Right hindlimb (tissue), 1 donor: ENCODE data around the gene OSGIN1.

Source experiments
- DNase-seq: peaks from one replicate; pipeline ENCODE4 v3.0.0-alpha.2; 2018

OSGIN1 gene

DNA sequence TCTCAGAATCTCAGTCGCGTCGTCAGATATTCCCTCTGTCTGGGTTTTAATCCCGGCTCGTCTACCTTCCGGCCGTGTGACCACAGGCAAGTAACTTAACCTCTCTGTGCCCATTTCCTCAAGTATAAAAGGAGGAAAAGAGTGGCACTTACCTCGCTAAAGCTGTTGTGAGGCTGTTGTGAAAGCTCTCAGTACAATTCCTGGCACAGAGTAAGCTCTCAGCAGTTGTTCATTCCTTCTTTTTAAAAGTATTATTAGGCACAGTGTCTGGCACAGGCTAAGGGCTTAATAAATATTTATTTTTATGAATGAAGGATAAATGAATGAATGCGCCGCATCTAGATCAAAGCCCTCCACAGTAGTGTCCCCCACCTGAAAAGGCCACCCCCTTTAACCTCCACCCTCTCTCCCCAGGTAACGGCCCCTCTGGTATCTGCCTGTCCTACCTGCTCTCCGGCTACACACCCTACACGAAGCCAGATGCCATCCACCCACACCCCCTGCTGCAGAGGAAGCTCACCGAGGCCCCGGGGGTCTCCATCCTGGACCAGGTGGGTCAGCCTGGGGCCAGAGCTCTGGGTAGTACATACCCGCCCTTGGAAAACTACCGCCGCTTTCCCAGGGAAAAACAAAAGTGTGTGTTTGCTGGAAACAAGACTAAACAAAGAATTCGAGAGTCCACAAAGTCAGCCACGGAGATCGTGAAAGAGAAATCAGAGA lies 6.0 kb downstream of the OSGIN1 start:
- DNase-seq, result no peak

DNA sequence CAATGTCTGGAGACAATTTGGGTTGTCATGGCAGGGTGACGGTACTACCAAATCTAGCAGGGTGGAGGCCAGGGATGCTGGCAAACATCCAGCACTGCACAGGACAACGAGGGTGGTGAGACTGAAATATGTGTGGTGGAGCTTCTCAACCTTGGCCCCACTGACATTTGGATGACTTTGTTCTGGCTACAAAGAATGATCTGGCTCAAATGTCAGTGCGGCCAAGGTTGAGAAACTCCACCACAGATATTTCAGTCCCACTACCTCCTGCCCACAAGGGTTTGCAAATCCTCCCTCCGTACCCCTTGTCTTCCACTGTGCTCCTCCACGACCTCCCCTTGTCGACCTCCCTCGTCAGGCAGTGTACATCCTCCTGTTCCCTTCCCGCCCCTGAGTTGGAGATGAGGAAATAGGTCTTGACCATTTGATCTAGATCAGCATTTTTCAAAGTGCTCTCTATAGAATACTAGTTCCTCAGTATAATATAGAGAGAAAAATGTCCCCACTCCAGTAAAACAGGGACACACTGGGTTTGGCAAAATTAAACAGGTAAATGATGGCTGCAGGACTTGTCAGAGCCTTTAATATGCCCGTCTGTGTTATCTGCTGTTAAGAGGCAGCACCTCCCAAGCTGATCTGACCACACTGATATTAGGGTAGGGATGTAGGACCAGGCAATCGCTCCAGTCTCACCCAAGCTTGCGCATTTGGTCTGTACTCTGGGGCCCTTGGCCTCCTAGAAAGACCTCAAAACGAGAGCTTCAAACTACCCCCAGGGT lies 6.8 kb downstream of the OSGIN1 start:
- DNase-seq, result no peak

GRCh38 chr16:83960521-83961249 lies 7.6 kb downstream of the OSGIN1 start:
- no peak for DNase-seq

GRCh38 chr16:83961591-83961990 lies 8.6 kb downstream of the OSGIN1 start:
- DNase-seq, result no peak

DNA sequence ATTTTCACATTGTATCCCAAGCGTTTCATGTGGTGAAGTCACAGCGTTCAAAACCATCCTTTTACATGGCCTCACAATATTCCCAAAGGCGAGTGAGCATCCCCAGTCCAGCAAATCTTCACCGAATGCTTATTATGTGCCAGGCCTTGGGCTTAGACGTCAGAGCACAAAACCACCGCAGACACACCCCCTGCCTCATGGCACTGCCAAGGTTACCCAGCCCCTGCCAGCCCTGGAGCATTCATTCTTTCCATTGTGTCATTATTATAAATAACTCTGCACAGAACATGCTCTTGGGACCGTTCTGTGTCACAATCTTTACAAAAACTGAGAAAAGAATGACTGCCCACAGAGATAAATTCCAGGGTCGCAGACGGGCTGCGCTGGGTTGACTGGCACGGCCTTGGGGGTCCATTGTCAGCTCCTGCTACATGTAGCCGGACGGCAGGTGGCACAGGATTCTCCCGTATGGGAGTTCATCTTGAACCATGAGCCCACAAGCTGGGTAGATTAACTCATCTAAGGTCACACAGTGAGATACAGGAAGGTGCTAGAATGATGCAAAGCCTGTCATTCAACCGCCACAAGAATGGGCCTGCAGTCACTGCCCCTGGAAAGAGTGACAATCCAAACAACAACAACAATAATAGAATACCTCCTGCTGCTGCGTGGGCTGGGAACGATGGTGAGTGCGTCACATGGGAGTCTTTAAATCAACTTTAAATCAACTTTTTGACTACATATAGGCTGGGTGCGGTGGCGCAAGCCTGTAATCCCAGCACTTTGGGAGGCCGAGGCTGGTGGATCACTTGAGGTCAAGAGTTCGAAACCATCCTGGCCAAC lies 10.5 kb downstream of the OSGIN1 start:
- no peak for DNase-seq

GRCh38 chr16:83964684-83965443 lies 11.8 kb downstream of the OSGIN1 start:
- no peak for DNase-seq

GRCh38 chr16:83965444-83966152 lies 12.6 kb downstream of the OSGIN1 start:
- DNase-seq, result no peak

- DNase-seq, result no peak
Observed at GRCh38 chr16:83966153-83966696, 13.2 kb downstream of the OSGIN1 start.

GRCh38 chr16:83967091-83967490 lies 14.1 kb downstream of the OSGIN1 start:
- no peak for DNase-seq

GRCh38 chr16:83967838-83968305 lies 14.8 kb downstream of the OSGIN1 start, which contains the start of gene NECAB2:
Gene NECAB2 (plus strand): TSS chr16:83968244. CDS start chr16:83968649, 405 bp downstream.
- DNase-seq, result peak; percentile 55

DNA sequence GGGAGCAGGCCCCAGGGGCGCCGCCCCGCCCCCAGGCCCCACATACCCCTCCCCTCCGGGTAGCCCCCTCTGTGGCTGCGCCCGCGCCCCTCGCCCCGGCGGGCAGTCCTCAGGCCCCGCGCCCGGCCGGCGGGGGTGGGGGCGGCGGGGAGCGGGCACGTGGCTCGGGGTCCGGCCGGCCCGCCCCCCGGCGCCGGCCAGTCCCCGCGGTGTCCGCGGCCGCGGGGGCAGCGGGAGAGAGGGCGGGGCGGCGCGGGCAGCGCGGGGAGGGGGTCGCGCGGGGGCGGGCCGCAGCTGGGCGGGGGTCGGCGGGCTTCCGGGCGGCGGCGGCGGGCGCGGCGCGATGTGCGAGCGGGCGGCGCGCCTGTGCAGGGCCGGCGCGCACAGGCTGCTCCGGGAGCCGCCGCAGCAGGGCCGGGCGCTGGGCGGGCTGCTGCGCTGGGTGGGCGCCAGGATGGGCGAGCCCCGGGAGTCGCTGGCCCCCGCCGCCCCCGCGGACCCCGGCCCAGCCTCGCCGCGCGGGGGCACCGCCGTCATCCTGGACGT lies 15.3 kb downstream of the OSGIN1 start:
- no peak for DNase-seq

DNA sequence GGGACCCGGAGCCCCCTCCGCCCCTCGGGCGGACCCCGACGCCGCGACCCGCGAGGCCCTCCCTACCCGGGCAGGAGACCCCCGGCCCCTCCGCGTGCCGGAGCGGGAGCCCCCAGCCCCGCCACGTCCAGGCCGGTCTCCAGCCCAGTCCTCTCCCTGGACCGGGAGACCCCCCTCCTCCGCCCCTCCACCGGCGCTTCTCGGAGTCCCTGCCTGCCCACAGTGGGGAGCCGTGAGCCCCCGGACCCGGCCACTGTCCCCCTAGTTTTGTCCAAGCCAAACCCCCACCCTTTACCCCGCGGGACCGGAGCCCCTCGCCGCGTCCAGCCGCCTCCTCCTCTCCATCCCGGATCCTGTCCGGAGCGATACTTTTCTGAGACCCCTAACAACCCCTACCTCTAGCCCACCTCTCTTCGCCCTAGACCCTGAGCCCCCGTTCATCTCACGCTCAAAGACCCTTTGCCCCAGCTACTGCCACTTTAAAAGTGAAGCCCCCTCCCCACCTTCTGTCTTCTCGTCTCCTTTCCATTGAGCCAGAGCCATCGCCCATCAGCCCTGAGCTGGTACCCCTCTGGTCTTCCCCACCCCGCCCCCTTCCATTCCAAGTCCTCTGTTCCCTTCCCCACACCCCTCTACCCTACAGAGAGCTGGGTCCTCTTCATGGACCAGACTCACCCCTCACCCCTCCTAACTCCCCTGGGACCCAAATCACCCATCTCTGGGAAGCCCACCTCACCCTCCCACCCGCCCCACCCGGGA lies 16.0 kb downstream of the OSGIN1 start:
- no peak for DNase-seq

- no peak for DNase-seq
Observed at GRCh38 chr16:83969771-83970429, 16.9 kb downstream of the OSGIN1 start.

DNA sequence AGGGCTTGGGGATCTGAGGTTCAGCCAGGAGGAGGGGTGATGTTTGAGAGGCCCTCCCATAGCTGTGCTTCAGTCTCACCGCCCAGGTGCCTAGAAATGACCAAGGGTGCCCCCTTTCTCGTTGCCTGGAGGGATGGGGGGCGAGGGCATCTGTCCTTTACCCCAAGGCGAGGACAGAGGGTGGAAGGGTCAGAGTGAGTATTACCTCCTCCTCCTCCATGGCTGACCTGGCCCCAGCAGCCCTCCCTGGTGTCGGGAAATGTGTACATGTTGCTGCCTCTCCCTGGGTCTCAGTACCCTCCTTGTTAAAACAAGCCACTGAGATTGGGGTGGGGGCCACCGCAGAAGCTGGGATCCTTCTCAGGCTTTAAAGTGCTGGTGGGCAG lies 17.4 kb downstream of the OSGIN1 start:
- DNase-seq, result no peak

GRCh38 chr16:83971165-83972130 lies 18.4 kb downstream of the OSGIN1 start:
- no peak for DNase-seq

GRCh38 chr16:83972256-83973008 lies 19.4 kb downstream of the OSGIN1 start:
- no peak for DNase-seq

DNA sequence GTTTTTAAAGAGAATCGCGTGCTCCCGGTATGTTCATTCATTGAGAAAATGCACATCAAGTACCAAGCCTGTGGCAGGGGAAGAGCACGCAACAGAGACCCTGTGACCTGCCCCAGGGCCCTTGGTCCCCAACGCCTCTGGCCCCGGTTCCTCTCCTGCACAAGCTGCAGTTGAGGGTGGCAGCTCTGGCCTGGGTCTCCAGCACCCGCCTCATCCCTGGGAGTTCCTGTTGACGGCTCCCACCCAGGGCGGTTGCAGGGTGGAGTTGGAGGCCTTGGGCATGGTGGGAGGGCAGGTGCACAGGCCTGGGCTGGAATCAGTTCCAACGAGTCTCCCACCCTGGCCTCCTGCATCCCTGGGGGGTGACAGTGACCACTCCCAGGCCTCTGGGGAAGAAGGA lies 20.0 kb downstream of the OSGIN1 start:
- DNase-seq, result no peak
